Measurements from ENCODE around the gene RNF115. TPM values are rescaled to one million over a fixed set of nuclear protein-coding genes. Genes with fewer than 3 reads are reported as not detected.

Gene RNF115
- total RNA-seq, 4 donors from 2014 or later = 7.1 to 22.3 (median 12.2) TPM

DNA sequence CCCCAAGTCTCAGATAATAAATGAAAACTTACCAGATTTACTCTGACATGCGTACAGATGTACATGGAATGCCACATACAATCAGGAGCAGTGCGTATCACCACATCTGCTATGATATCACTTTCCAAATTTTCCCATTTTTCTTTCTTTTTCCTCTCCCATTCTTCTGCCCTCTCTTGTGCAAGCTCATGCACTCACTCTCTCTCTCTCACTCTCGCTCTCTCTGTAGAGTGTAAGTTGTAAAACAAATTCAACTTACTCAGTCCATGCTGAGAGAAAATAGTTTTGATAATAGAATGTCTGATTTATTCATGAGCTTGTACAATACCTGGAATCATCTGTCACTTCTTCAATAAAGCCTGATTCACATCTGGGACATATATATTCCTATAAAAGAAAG, 35.3 kb downstream of the RNF115 start:
- no peak overlapping the region for H3K27ac ChIP-seq
- no peak overlapping the region for H3K4me3 ChIP-seq
- peaks cover 12% of the 10 kb centered on the region for H3K36me3 ChIP-seq
- no peaks in the 10 kb centered on the region for H3K9me3 ChIP-seq
- no peak for DNase-seq (ENCODE audit: low spot score in 2 of 2)
- H3K27me3 ChIP-seq = no peaks in the 10 kb centered on the region
- peaks cover 4% of the 10 kb centered on the region for H3K4me1 ChIP-seq
- 98% methylated on average over 3 of the region's 3 CpGs for WGBS
- TF ChIP-seq POLR2AphosphoS5 (IDR thresholded peaks at IDR 0.05) (no peak), POLR2A (IDR thresholded peaks at IDR 0.05) (no peak), EP300 (IDR thresholded peaks at IDR 0.05) (no peak)
- TF ChIP-seq, protein P1, sequence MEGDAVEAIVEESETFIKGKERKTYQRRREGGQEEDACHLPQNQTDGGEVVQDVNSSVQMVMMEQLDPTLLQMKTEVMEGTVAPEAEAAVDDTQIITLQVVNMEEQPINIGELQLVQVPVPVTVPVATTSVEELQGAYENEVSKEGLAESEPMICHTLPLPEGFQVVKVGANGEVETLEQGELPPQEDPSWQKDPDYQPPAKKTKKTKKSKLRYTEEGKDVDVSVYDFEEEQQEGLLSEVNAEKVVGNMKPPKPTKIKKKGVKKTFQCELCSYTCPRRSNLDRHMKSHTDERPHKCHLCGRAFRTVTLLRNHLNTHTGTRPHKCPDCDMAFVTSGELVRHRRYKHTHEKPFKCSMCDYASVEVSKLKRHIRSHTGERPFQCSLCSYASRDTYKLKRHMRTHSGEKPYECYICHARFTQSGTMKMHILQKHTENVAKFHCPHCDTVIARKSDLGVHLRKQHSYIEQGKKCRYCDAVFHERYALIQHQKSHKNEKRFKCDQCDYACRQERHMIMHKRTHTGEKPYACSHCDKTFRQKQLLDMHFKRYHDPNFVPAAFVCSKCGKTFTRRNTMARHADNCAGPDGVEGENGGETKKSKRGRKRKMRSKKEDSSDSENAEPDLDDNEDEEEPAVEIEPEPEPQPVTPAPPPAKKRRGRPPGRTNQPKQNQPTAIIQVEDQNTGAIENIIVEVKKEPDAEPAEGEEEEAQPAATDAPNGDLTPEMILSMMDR (IDR thresholded peaks at IDR 0.05) = no peak

DNA sequence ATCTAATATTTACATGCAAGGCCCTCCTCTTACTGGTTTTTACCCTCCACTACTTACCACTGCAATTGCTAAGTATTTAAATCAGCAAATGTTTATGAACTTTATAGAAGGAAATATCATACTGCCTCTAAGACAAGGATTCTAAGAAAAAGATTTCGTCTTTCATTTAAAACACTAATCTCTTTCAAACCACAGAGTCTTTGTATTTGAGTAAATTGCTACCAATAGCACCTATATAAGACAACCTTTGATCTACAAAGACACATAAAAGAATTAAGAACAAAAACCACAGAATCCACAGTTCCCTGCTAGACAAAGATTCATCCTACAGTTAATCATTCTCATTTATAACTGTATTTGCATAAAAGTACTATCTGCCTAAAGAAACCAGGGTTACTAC, 37.6 kb downstream of the RNF115 start:
- H3K4me1 ChIP-seq = peaks cover 4% of the 10 kb centered on the region
- no peak overlapping the region for H3K27ac ChIP-seq
- peaks cover 7% of the 10 kb centered on the region for H3K36me3 ChIP-seq
- no peak for DNase-seq (ENCODE audit: low spot score in 2 of 2)
- WGBS = 0% methylated on average over 1 of the region's 1 CpG
- no peaks in the 10 kb centered on the region for H3K27me3 ChIP-seq
- H3K9me3 ChIP-seq = no peaks in the 10 kb centered on the region
- H3K4me3 ChIP-seq = no peak overlapping the region
- no peak for TF ChIP-seq EP300 (IDR thresholded peaks at IDR 0.05)
- no peak for TF ChIP-seq POLR2A (IDR thresholded peaks at IDR 0.05)
- TF ChIP-seq, protein P1 (IDR thresholded peaks at IDR 0.05) = no peak
- no peak for TF ChIP-seq POLR2AphosphoS5 (IDR thresholded peaks at IDR 0.05)

DNA sequence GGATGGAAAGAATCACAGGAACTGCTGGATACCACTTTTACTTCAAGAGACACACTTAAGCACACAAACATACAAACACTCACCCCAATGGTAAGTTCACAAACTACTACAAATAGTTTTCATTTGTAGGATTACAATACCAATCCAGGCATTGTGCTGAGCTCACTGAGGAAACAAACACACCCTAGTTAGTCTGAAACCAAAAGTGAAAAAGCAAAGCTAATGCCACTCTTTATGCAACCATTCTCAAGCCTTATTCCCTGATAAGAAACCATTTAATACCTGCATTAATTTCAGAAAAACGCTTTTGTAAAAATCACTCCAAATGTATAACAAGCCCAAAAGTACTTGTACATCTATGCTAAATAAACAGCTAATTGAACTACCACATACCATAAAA, 38.3 kb downstream of the RNF115 start:
- Histone ChIP-seq H3K4me1 (peaks cover 4% of the 10 kb centered on the region), H3K4me3 (no peak overlapping the region), H3K9me3 (no peaks in the 10 kb centered on the region), H3K36me3 (peaks cover 7% of the 10 kb centered on the region), H3K27me3 (no peaks in the 10 kb centered on the region), H3K27ac (no peak overlapping the region)
- TF ChIP-seq EP300 (IDR thresholded peaks at IDR 0.05) (no peak), POLR2AphosphoS5 (IDR thresholded peaks at IDR 0.05) (no peak), POLR2A (IDR thresholded peaks at IDR 0.05) (no peak)
- TF ChIP-seq, protein P1 (IDR thresholded peaks at IDR 0.05) = no peak
- 86% methylated on average over 1 of the region's 1 CpG for WGBS
- DNase-seq (ENCODE audit: low spot score in 2 of 2) = no peak

DNA sequence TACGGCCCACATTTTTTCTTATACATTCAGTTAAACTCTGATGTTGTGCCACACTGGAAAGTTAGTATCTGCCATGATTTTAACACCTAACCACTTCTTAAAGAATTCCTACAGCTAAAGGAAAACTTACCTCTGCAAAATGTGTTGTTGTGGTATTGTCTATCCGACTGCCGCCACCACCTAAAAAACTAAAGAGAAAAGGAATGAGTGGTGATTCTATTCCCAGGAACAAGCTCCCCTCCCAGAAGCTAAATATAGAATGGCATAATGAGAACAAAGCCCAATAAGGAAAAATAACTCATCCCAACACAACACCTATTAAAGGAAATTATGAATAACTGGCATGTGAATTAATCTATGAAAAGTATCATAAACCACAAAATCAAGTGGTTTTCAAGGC, 39.5 kb downstream of the RNF115 start:
- WGBS = 88% methylated on average over 3 of the region's 3 CpGs
- no peak overlapping the region for H3K27ac ChIP-seq
- peaks cover 8% of the 10 kb centered on the region for H3K36me3 ChIP-seq
- DNase-seq (ENCODE audit: low spot score in 2 of 2) = no peak
- H3K4me3 ChIP-seq = no peak overlapping the region
- TF ChIP-seq POLR2A (IDR thresholded peaks at IDR 0.05) (no peak), EP300 (IDR thresholded peaks at IDR 0.05) (no peak), POLR2AphosphoS5 (IDR thresholded peaks at IDR 0.05) (no peak)
- TF ChIP-seq, protein P1 (IDR thresholded peaks at IDR 0.05) = no peak
- H3K27me3 ChIP-seq = no peaks in the 10 kb centered on the region
- no peaks in the 10 kb centered on the region for H3K9me3 ChIP-seq
- peaks cover 4% of the 10 kb centered on the region for H3K4me1 ChIP-seq

DNA sequence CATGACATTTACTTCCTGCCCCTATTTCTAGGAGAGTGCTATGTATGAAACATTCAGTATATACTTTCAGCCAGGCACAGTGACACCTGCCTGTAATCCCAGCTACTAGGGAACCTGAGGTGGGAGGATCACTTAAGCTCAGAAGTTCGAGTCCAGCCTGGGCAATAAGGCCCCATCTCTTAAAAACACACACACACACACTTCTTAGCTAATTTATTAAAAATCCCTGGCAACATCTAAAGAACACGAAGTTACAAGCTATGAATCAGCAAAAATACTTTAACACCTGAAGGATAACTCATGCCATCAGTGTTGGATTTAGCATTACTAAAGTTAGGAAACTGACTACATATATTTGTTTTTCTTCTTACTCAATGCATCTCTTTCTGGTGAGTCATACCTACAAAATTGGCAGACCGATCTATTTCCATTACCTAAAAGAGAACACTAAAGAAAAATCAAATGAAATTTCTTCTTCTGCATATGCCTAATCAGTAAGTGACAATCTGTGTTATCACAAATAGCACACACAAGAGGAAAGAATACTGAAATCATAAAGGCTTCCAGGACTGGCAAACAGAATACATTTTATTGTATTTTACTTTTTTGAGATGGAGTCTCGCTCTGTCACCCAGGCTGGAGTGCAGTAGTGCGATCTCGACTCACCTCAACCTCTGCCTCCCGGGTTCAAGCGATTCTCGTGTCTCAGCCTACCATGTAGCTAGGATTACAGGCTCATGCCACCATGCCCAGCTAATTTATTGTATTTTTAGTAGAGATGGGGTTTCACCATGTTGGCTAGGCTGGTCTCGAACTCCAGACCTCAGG, 41.4 kb downstream of the RNF115 start:
- TF ChIP-seq POLR2A (IDR thresholded peaks at IDR 0.05) = no peak
- no peak for TF ChIP-seq POLR2AphosphoS5 (IDR thresholded peaks at IDR 0.05)
- TF ChIP-seq, protein P1 (IDR thresholded peaks at IDR 0.05) = no peak
- no peak for TF ChIP-seq EP300 (IDR thresholded peaks at IDR 0.05)
- Histone ChIP-seq H3K9me3 (no peaks in the 10 kb centered on the region), H3K4me1 (peaks cover 4% of the 10 kb centered on the region), H3K36me3 (peaks cover 7% of the 10 kb centered on the region), H3K4me3 (no peak overlapping the region), H3K27ac (no peak overlapping the region), H3K27me3 (no peaks in the 10 kb centered on the region)
- DNase-seq (ENCODE audit: low spot score in 2 of 2) = no peak
- 77% methylated on average over 10 of the region's 10 CpGs for WGBS
